HT1080 (cell line): Measurements from ENCODE around the gene GRIA3. TPM values are rescaled to one million over a fixed set of nuclear protein-coding genes. Genes with fewer than 3 reads are reported as not detected.
"Not testable (repeated sequence)": the region's sequence is repeated elsewhere in the genome, so short reads cannot be mapped to it uniquely, and the experiment has no call there.

Experiments
- DNase-seq: peaks from one replicate; pipeline ENCODE4 v3.0.0-alpha.2; 2015; ENCODE audit warnings: low read depth
- total RNA-seq: library from RNA; depleted of rRNA; stranded (reverse); fragments of >200 nt; shearing (Covaris generic); gene quantifications from 2 replicates; pipeline ENCODE4 v1.2.3, GENCODE V29; 2014

The GRIA3 gene
- total RNA-seq, 1 experiment from 2014 or later, result not detected

DNA sequence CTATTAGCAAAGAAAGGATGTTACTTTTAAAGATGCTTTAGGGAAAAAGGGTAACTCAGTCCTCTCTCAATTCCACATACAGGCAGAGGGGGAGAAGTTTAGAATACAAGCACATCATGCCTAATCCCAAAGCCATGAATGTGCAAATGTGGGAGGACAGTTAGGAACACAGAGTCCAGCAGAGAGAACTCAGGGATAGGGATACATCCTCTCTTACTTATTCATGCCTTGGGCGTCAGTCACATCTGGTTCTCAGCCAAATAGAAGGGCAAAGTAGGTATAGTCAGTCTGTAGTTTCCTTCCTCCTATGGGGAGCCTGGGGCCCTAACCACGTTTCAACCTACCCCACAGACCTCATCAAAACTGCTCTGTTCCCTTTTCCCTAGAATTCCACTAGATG lies 87.8 kb downstream of the GRIA3 start:
- no peak for DNase-seq

DNA sequence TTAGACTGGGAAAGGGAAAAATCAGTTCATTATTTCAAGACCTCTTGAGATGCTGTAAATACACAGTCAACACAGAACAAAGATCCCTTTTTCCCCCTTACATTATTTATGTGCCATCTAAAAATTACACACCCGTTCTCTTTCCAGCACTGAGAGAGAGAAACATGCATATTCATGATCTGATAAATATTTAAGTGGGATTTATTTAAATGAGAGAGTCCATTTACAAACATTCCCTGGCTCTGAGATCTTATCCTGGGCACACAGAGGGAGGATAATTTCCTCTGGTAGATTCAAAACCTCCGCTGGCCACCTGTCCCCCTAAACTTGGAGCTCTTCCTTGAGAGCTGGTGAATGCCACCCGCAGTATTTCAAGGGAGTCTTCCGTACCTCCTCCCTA lies 88.6 kb downstream of the GRIA3 start:
- no peak for DNase-seq

DNA sequence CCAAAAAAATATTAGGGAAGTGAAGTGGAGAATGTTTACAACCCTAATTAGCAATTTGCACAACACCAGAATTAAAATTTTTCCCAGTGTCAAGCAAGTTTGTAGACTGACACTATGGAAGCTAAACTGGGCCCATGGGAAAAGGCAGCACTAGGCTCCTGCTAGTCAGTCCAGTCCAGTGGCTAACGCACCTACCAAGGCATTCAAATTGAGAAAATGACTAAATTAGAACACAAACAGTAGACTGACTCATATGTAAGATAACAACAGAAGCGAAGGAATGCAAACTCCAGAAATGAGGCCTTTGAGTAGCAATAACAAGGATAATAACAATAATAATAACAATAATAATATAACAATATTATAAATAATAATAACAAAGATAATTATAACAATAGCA lies 90.7 kb downstream of the GRIA3 start:
- no peak for DNase-seq

- no peak for DNase-seq
These were observed 93.3 kb downstream of the GRIA3 start for GRCh38 chrX:123277347-123277746.

DNA sequence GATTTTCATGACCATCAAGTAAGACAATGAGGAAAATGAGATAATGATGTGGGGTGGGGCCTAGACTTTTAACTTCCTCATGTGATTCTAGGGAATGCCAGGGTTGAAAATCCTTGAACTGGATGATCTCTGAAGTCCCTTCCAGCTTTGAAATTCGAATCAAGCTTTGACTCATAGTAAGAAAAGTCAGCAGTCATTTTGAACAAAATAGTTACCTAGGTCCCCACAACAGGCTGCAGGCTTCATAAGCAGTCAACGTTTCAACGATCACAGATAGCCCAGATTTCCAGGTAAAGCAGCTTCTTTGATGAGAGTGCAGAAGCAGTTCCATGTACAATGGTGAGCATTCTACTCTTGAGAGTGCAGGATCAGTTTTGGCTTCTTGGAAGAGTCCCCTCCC lies 93.7 kb downstream of the GRIA3 start:
- DNase-seq, result no peak

DNA sequence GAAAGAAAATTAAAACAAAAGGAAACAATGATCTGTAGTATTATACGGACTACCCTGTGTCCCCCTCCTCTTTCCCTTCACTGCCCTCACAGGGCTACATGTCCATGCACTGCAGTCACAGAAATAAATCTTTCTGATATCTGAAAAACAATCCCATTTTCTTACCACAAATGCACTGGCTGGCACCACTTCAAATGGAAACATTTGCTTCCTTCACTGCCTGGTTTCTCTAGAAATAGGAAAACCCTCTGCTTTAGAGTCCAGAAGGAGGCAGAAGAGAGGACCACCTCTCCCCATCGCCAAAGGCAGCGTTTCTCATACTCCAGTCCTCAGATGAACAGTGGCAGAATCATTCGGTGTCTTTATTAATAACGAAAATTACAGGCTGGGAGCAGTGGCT lies 98.2 kb downstream of the GRIA3 start:
- no peak for DNase-seq

DNA sequence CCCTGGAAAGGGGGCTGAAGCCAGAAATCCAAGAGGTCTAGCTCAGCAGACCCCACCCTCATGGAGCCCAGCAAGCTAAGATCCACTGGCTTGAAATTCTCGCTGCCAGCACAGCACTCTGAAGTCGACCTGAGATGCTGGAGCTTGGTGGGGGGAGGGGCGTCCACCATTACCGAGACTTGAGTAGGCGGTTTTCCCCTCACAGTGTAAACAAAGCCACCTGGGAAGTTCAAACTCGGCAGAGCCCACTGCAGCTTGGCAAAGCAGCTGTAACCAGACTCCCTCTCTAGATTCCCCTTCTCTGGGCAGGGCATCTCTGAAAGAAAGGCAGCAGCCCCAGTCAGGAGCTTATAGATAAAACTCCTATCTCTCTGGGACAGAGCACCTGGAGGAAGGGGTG lies 99.3 kb downstream of the GRIA3 start:
- not testable (repeated sequence) for DNase-seq

DNA sequence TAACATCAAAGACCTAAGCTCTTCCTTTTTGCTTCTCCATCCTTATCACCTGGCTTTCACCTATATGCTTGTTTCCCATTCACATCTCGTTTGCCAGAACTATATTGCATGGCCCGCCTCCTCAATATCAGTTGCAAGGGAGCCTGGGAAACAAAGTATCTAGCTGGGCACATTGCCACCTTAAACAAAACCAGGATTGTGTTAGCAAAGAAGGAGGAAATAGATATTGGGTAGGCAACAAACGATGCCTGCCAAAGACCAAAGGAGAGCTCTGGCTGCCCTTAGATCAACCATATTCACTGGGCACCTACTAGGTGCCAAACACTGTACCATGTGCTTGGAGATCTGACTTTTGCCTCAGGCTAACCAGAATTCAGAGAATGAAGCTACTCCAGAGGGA lies 107.5 kb downstream of the GRIA3 start:
- no peak for DNase-seq

DNA sequence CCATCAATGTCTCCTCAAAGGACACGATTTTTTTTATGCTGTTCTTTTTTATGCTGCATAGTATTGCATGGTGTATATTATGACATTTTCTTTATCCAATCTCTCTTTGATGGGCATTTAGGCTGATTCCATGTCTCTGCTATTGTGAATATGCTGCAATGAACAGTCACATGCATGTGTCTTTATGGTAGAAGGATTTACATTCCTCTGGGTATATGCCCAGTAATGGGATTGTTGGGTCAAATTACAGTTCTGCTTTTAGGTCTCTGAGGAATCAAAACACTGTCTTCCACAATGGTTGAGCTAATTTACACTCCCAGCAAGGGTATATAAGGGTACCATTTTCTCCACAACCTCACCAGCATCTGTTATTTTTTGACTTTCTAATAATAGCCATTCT lies 113.9 kb downstream of the GRIA3 start:
- DNase-seq, result no peak

- DNase-seq, result no peak
These were observed 119.4 kb downstream of the GRIA3 start for GRCh38 chrX:123303429-123303828.

GRCh38 chrX:123308658-123309057 lies 124.6 kb downstream of the GRIA3 start:
- DNase-seq, result no peak

DNA sequence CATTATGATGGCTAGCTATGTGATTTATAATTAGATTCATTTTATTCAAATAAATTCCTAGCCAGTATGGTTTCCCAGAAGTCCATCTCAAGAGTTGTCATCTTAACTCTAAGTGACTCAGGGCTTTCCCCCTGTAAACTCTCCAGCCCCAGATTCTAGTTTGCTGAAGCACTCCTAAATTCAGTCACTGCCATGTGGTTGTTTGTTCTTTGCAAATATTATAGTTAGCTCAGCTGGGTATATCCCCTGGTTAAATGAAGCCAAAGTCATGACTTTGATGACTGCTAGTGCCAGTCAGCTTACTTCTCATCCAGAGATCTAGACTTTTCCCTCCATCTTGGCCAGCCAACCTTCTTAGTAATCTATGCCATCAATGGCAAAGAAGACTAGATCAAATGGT lies 126.0 kb downstream of the GRIA3 start:
- DNase-seq, result no peak

DNA sequence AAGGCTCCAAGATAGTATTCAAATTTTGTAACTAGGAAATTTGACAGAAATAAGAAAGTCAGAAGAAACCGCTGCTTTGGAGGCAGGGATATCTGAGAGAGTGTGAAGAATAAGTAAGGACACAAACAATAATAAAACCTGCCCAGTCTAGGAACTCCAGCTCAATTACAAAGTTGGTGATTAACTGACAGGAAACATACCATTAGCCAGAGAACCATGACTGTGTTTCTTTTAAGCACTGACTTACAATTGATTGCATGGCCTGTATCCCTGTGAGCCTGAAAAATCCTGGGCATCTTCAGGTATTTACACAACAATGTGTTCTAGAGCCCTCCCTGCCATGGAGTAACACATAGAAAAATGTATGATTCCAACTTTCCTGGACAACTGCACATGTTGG lies 127.4 kb downstream of the GRIA3 start:
- DNase-seq, result no peak

GRCh38 chrX:123313486-123313885 lies 129.4 kb downstream of the GRIA3 start:
- DNase-seq, result no peak

- no peak for DNase-seq
These were observed 136.5 kb downstream of the GRIA3 start for GRCh38 chrX:123320622-123321021.

- DNase-seq, result no peak
These were observed 138.5 kb downstream of the GRIA3 start for GRCh38 chrX:123322536-123322935.

DNA sequence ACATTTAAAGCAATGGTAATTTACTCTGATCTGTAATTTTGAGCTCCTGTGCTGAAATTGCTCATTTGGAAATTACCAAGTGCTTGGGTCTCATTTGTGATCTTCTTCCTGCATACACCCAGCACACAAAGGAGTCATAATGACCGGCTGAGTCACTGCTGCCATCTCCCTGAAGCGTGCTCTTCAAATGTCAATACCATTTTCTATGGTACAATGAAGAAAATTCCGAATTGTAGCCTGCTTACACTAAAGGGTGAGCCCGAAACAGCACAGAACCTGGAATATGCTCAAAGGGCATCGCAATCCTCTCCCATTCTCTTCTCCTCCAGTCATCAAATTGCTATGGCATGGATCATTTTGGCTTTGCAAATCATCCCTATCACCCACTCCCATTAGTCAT lies 140.5 kb downstream of the GRIA3 start:
- no peak for DNase-seq

GRCh38 chrX:123330229-123330942 lies 146.3 kb downstream of the GRIA3 start:
- no peak for DNase-seq

- no peak for DNase-seq
These were observed 147.3 kb downstream of the GRIA3 start for GRCh38 chrX:123331349-123331748.

GRCh38 chrX:123331859-123332258 lies 147.8 kb downstream of the GRIA3 start:
- DNase-seq, result no peak

DNA sequence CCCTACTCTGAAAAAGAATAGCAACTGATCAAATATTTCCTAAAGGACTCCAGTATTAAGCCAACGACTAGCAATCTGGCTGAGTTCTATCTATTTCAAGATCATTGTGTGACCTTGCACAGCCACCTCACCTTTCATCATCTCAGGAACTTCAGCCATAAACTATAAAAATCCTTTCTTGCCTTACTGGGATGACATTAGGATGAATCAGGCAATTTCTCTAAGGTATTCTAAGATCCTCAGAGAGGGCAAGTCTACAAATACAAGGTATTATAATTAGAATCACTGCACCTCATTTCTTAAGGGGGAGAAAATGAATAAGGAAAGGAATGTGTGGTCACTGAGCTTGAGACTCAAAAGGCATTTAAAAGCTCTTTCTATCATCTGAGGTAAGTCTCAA lies 152.6 kb downstream of the GRIA3 start:
- no peak for DNase-seq

- DNase-seq, result no peak
These were observed 154.0 kb downstream of the GRIA3 start for GRCh38 chrX:123337886-123338639.
